ENCODE results near the gene SMAD3.

The SMAD3 gene

DNA sequence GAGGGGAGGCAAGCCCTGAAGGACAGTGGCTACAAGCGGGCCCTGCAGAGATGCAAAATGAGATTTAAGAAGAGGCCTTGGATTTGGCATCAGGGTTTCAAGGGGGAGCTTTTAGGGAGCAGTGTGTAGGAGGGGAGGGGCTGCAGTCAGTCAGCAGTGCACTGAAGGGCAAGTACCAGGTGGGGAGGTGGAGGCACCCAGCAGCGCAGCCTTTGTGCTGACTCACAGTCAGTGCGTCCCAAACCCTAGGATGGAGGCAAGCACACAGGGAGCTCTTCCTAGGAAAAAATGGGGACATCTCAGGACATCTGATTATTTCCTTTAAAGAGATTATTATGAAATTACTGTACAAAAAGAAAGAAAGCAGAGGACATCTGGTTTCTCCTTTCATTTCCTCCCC lies 109.0 kb downstream of the SMAD3 start:
- H3K4me1 ChIP-seq (ENCODE audit: insufficient read depth, low read length), result peaks cover 20% of the 10 kb centered on the region
- H3K4me3 ChIP-seq (ENCODE audit: low read length), result no peak overlapping the region
- no peak overlapping the region for H3K27ac ChIP-seq (ENCODE audit: low read depth, low read length)
- H3K9me3 ChIP-seq (ENCODE audit: insufficient read depth, low read depth, low read length), result no peaks in the 10 kb centered on the region
- peaks cover 20% of the 10 kb centered on the region for H3K36me3 ChIP-seq (ENCODE audit: insufficient read depth, low read length)
- no peaks in the 10 kb centered on the region for H3K27me3 ChIP-seq (ENCODE audit: insufficient read depth, low read length)
- WGBS, result 94% methylated on average over 3 of the region's 3 CpGs
- H3K9ac ChIP-seq (ENCODE audit: low read depth, low read length), result no peak overlapping the region

DNA sequence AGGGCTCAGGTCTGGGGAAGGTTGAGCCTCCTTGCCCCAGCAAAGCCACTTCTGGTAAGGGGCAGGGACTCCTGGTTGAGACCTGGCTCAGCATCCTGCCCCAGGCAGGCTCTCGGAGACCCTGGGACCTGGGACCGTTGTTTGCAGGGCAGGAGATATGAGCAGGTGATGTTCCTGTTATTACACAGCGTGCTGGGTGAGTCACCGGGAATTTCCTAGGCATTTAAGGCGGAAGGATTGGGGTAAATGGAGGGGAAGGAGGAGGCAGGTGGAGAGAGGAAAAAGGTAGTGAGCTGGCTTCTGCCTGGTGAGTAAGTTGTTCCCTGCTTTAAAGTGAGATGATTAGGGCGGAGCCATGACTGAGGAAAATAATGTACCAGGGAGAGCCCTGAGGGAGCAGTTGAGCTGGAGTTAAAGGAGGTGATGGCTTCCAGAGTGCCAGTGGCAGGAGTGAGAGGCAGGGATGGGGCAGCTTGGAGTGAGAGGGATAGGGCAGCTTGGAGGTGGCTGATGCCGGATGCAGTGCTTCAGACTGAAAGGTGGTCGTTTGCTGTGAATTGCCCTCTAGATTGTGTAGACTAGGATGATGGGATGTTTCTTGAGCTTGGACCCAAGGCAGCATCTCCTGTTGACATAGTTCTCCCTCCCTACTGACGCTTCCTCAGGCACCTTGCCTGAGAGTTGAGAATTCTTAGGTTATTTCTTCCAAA lies 109.6 kb downstream of the SMAD3 start:
- WGBS, result 71% methylated on average over 9 of the region's 9 CpGs
- Histone ChIP-seq H3K4me3 (ENCODE audit: low read length) (no peak overlapping the region), H3K4me1 (ENCODE audit: insufficient read depth, low read length) (peaks cover 20% of the 10 kb centered on the region)

DNA sequence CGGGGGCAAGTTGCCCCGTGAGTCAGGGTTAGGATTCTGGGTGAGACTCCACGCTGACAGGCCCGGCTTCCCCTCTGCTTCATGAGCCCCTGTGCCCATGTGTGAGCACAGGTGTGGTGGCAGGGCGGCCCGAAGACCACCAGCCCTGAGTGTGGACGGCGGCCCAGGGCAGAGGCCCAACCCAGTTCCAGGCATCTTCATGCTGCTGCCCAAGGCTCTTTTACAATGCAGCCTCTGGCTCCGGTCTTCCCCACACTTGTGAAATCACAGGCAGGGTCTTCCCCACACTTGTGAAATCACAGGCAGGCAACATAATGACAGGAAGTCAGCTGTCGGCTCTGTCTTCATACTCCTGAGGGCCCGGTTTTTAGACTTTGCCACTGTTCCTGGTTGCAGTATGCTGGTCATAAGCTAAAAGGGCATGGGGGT lies 110.3 kb downstream of the SMAD3 start:
- H3K27me3 ChIP-seq (ENCODE audit: insufficient read depth, low read length), result no peaks in the 10 kb centered on the region
- H3K27ac ChIP-seq (ENCODE audit: low read depth, low read length), result no peak overlapping the region; the same call in 1 of the 2 replicates
- H3K4me3 ChIP-seq (ENCODE audit: low read length), result no peak overlapping the region
- H3K9ac ChIP-seq (ENCODE audit: low read depth, low read length), result no peak overlapping the region
- no peaks in the 10 kb centered on the region for H3K9me3 ChIP-seq (ENCODE audit: insufficient read depth, low read depth, low read length)
- H3K4me1 ChIP-seq (ENCODE audit: insufficient read depth, low read length), result peaks cover 20% of the 10 kb centered on the region
- peaks cover 20% of the 10 kb centered on the region for H3K36me3 ChIP-seq (ENCODE audit: insufficient read depth, low read length)
- 85% methylated on average over 11 of the region's 11 CpGs for WGBS

More for the DNA sequence above, 109.6 kb downstream of the SMAD3 start:
- Histone ChIP-seq H3K27me3 (ENCODE audit: insufficient read depth, low read length) (no peaks in the 10 kb centered on the region), H3K27ac (ENCODE audit: low read depth, low read length) (no peak overlapping the region), H3K9me3 (ENCODE audit: insufficient read depth, low read depth, low read length) (no peaks in the 10 kb centered on the region), H3K36me3 (ENCODE audit: insufficient read depth, low read length) (peaks cover 20% of the 10 kb centered on the region), H3K9ac (ENCODE audit: low read depth, low read length) (no peak overlapping the region)

DNA sequence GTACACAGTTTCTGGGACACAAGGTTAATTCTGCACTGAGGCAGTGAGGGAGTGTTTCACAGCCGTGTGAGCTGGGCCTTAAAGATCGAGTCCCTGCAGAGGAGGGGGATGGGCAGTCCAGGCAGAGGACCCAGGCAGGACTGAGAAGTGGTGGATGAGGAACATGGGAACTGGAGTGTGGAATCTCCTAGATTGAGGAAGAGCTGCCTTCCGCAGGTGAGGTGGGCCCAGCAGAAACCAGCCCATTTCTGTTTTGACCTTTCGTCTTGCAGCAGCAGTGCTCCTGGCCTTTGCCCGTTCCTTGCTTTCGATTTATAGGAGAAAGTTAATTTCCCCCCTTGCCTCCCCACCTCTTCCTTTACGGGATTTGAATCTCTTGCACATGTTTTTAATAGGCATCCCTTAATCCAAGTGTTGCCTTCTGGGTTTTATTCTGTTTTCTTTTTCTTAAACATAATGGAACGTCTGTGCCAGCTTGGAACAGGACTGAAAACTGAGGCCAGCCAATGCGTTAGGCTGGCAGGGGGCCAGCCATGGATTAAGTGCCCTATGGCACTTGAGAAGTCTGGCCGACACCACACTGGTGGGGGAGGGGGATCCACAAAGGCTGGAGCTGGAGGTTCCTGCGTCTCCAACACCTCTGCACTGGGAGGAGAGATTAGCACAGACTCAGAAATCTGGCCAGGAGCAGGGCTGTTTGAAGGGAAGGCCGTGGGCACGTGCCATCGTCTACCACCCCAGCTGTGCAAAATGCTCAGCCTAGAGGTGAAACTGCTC lies 111.0 kb downstream of the SMAD3 start:
- no peak overlapping the region for H3K4me3 ChIP-seq (ENCODE audit: low read length)
- no peaks in the 10 kb centered on the region for H3K9me3 ChIP-seq (ENCODE audit: insufficient read depth, low read depth, low read length)
- H3K9ac ChIP-seq (ENCODE audit: low read depth, low read length), result no peak overlapping the region
- peaks cover 18% of the 10 kb centered on the region; the same call in 1 of the 2 replicates for H3K36me3 ChIP-seq (ENCODE audit: insufficient read depth, low read length)
- no peak overlapping the region; the same call in 1 of the 2 replicates for H3K27ac ChIP-seq (ENCODE audit: low read depth, low read length)
- no peaks in the 10 kb centered on the region for H3K27me3 ChIP-seq (ENCODE audit: insufficient read depth, low read length)
- WGBS, result 71% methylated on average over 14 of the region's 14 CpGs
- H3K4me1 ChIP-seq (ENCODE audit: insufficient read depth, low read length), result peaks cover 20% of the 10 kb centered on the region

DNA sequence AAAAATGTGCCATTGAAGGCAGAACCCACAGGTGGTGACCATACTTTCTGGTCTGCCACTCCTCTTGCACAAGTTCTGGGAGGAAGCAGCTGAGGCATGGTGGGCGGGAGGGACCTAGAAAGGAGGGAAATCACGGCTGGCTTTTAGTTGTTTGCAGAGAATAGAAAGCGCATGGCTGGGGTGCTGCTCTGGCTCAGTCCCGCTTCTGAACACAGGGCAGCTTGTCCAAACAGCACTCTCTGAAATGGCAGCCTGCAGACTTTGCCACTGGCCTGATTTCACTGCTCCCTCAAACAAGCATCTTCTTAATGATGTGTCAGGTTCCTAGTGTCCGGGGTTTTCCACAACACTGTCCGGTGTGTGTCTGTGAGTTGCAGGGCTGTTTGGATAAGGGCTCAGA lies 112.3 kb downstream of the SMAD3 start:
- H3K9ac ChIP-seq (ENCODE audit: low read depth, low read length), result no peak overlapping the region
- 91% methylated on average over 6 of the region's 6 CpGs for WGBS
- H3K27me3 ChIP-seq (ENCODE audit: insufficient read depth, low read length), result no peaks in the 10 kb centered on the region
- H3K36me3 ChIP-seq (ENCODE audit: insufficient read depth, low read length), result peaks cover 17% of the 10 kb centered on the region
- no peaks in the 10 kb centered on the region for H3K9me3 ChIP-seq (ENCODE audit: insufficient read depth, low read depth, low read length)
- no peak overlapping the region for H3K27ac ChIP-seq (ENCODE audit: low read depth, low read length)
- peaks cover 20% of the 10 kb centered on the region for H3K4me1 ChIP-seq (ENCODE audit: insufficient read depth, low read length)
- H3K4me3 ChIP-seq (ENCODE audit: low read length), result no peak overlapping the region

DNA sequence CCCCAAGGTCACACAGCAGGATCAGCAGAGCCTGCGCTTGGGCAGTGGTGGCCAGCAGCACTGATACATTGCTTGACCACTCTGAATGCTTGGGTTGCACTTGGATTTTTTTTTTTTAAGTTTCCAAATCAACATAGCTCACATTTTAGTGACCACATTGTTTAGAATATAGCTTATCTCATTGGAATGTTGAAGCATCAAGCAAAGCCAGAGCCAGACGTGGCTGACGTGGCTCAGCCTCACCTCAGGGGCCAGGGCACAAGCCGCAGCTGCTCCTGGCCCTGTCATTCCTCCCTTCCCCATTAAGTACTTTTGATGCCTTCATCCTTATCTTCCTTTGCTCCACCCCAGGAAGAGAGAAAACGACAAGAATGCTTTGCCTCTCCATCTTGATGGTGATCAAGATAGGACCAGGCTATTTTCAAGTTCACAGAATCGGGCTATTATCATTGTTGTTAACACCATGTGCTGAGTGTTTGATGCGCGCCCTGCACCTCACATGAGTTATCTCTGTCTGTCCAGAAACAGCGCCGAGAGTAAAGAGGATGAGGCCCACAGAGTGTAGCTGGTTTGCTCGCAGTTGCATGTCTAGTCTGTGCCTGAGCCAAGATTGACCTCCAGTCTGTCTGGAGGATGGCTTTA lies 113.3 kb downstream of the SMAD3 start:
- peaks cover 20% of the 10 kb centered on the region for H3K4me1 ChIP-seq (ENCODE audit: insufficient read depth, low read length)
- no peak overlapping the region for H3K4me3 ChIP-seq (ENCODE audit: low read length)
- H3K27me3 ChIP-seq (ENCODE audit: insufficient read depth, low read length), result no peaks in the 10 kb centered on the region
- H3K9ac ChIP-seq (ENCODE audit: low read depth, low read length), result no peak overlapping the region
- H3K36me3 ChIP-seq (ENCODE audit: insufficient read depth, low read length), result peaks cover 20% of the 10 kb centered on the region
- H3K27ac ChIP-seq (ENCODE audit: low read depth, low read length), result no peak overlapping the region
- WGBS, result 89% methylated on average over 11 of the region's 11 CpGs
- H3K9me3 ChIP-seq (ENCODE audit: insufficient read depth, low read depth, low read length), result no peaks in the 10 kb centered on the region

DNA sequence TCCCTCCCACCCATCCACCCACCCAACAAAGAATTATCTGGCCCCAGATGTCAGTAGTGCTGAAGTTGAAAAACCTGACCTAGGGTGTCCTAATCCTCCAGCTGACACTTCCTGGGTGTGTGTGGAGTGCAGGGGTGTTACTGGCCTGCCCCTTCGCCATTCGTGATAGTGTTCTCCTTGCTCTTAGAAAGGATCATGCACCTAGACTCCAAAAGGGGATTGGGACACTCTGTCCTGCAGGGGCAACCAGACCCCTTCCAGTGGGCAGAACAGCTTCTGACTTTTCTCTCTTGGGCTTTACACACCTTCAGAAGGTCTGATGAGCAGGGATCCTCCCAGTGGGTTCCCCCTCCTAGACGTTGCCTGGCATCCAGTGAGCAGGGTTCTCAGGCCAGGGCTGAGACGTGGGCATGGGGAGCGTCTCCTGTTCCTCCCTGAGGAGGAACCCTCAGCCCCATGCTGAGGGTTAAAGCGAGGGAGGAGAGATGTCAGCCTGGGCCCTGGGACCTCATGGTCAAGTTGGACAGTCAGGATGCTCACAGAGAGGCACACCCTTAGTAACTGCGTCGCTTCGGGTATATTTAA lies 114.1 kb downstream of the SMAD3 start:
- Histone ChIP-seq H3K9me3 (ENCODE audit: insufficient read depth, low read depth, low read length) (no peaks in the 10 kb centered on the region), H3K9ac (ENCODE audit: low read depth, low read length) (no peak overlapping the region), H3K27ac (ENCODE audit: low read depth, low read length) (no peak overlapping the region), H3K4me1 (ENCODE audit: insufficient read depth, low read length) (peaks cover 20% of the 10 kb centered on the region), H3K4me3 (ENCODE audit: low read length) (no peak overlapping the region), H3K27me3 (ENCODE audit: insufficient read depth, low read length) (no peaks in the 10 kb centered on the region), H3K36me3 (ENCODE audit: insufficient read depth, low read length) (peaks cover 20% of the 10 kb centered on the region)
- 88% methylated on average over 9 of the region's 9 CpGs for WGBS

DNA sequence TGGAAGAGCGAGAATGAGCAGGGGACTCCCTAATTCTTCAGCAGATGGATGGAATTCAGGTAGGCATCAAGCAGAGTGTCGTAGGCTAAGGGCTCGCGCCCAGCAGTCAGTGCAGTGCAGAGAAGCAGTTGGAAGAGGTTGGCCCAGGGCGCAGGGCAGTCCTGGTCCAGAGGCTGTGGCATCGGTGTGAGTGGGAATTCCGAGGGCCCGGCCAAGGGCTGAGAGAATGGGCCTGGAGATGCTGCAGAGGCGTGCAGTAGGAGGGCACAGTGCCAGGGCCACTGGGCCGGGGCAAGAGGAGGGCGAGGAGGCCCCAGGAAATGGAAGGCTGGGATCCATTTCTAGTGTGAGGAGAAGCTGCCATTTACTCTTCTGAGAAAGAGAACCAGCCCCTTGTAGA lies 114.6 kb downstream of the SMAD3 start:
- no peak overlapping the region for H3K4me3 ChIP-seq (ENCODE audit: low read length)
- H3K27ac ChIP-seq (ENCODE audit: low read depth, low read length), result no peak overlapping the region
- H3K27me3 ChIP-seq (ENCODE audit: insufficient read depth, low read length), result no peaks in the 10 kb centered on the region
- no peak overlapping the region for H3K9ac ChIP-seq (ENCODE audit: low read depth, low read length)
- H3K36me3 ChIP-seq (ENCODE audit: insufficient read depth, low read length), result peaks cover 24% of the 10 kb centered on the region
- peaks cover 19% of the 10 kb centered on the region for H3K4me1 ChIP-seq (ENCODE audit: insufficient read depth, low read length)
- no peaks in the 10 kb centered on the region for H3K9me3 ChIP-seq (ENCODE audit: insufficient read depth, low read depth, low read length)
- 95% methylated on average over 11 of the region's 11 CpGs for WGBS

DNA sequence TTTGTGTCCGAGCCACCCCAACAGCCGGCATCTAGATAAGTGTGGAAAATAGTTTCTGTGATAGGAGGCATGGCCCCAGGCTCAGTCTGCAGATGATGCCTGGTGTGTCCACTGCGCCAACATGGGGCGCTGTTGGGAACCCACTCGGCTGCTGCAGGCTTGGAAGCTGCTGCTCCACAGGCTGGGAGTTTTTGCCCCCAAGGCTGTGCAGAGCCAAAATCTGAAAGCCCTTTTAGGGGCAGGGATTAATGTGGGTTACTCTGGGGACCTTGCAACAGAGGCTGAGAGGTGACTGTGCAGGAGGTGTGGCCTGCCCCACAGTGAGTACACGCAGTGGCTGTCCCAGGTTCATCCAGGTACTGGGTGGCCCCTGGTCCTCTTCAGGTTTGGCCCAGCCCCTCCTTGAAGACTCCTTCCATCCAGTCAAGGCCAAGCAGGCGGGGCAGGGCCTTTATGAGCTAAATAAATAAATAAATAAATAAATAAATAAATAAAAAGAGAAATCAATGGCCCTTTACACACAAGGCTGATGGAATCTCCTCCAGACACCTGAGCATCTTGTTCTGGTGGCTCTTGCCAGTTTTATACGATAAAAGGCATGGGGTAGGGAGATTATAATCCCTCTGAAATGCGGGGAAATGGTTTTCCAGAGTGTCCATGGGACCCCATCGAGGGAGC lies 115.3 kb downstream of the SMAD3 start:
- no peak overlapping the region for H3K4me3 ChIP-seq (ENCODE audit: low read length)
- H3K27ac ChIP-seq (ENCODE audit: low read depth, low read length), result no peak overlapping the region
- peaks cover 26% of the 10 kb centered on the region for H3K36me3 ChIP-seq (ENCODE audit: insufficient read depth, low read length)
- H3K9me3 ChIP-seq (ENCODE audit: insufficient read depth, low read depth, low read length), result no peaks in the 10 kb centered on the region
- H3K4me1 ChIP-seq (ENCODE audit: insufficient read depth, low read length), result peaks cover 14% of the 10 kb centered on the region
- H3K27me3 ChIP-seq (ENCODE audit: insufficient read depth, low read length), result no peaks in the 10 kb centered on the region
- H3K9ac ChIP-seq (ENCODE audit: low read depth, low read length), result no peak overlapping the region
- WGBS, result 92% methylated on average over 9 of the region's 10 CpGs

DNA sequence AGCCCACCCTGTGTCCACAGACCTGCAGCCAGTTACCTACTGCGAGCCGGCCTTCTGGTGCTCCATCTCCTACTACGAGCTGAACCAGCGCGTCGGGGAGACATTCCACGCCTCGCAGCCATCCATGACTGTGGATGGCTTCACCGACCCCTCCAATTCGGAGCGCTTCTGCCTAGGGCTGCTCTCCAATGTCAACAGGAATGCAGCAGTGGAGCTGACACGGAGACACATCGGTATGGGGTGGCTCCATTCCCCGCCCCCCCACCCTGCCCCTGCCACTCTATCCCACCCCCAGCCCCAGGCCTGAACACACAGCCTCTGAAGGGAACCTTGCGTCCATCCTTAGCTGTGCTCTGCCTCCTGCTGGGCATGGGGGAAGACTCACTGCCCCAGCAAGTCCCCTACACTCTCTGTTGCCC lies 115.8 kb downstream of the SMAD3 start:
- H3K36me3 ChIP-seq (ENCODE audit: insufficient read depth, low read length), result peaks cover 25% of the 10 kb centered on the region
- no peak overlapping the region for H3K4me3 ChIP-seq (ENCODE audit: low read length)
- no peak overlapping the region for H3K27ac ChIP-seq (ENCODE audit: low read depth, low read length)
- no peak overlapping the region for H3K9ac ChIP-seq (ENCODE audit: low read depth, low read length)
- peaks cover 8% of the 10 kb centered on the region for H3K4me1 ChIP-seq (ENCODE audit: insufficient read depth, low read length)
- no peaks in the 10 kb centered on the region for H3K27me3 ChIP-seq (ENCODE audit: insufficient read depth, low read length)
- H3K9me3 ChIP-seq (ENCODE audit: insufficient read depth, low read depth, low read length), result no peaks in the 10 kb centered on the region
- 89% methylated on average over 14 of the region's 15 CpGs for WGBS

Measured in HUES64 (cell line).